ENCODE results near the gene TMEM141.

TMEM141 gene

DNA sequence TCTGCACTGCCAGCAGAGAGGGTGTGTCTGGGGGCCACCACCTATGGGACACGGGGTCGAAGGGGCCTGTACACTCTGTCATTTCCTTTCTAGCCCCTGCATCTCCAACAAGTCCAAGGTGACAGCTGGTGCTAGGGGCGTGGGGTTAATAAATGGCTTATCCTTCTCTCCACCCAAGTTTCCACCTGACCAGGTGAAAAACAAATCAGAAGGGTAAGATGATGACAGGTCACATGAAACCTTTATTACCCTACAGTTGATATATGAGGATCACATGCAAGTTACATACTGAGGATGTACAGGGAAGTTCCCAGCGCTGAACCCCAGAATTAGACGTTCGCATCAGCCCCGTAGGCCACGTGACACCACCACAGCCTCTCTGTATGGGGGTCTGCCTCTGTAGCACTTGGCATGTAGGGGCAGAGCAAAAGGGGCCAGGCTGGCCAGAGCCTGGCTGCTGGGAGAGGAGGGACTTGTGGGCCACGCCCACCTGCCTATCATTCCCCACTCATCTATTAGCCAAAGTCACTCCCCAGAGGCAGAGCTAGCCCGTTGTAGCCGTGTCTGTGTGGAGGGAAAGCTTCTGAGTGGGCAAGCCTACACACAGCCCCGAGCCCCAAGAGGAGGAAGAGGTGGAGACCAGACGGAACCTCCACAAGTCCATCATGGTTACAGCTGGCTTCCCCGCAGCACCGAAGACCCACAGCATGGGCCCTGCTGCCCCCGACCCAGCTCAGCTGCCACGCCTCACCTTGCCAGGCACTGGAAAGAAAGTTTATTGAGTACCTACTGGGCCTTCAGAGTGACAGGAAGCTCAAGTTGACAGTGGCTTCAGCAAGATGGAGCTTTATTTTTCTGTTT is 2.2 kb downstream of the TMEM141 start:
- no peak for TF ChIP-seq ZFX (IDR thresholded peaks at IDR 0.05; ENCODE audit: borderline replicate concordance)
- TF ChIP-seq, protein P1, sequence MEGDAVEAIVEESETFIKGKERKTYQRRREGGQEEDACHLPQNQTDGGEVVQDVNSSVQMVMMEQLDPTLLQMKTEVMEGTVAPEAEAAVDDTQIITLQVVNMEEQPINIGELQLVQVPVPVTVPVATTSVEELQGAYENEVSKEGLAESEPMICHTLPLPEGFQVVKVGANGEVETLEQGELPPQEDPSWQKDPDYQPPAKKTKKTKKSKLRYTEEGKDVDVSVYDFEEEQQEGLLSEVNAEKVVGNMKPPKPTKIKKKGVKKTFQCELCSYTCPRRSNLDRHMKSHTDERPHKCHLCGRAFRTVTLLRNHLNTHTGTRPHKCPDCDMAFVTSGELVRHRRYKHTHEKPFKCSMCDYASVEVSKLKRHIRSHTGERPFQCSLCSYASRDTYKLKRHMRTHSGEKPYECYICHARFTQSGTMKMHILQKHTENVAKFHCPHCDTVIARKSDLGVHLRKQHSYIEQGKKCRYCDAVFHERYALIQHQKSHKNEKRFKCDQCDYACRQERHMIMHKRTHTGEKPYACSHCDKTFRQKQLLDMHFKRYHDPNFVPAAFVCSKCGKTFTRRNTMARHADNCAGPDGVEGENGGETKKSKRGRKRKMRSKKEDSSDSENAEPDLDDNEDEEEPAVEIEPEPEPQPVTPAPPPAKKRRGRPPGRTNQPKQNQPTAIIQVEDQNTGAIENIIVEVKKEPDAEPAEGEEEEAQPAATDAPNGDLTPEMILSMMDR (IDR thresholded peaks at IDR 0.05): no peak
- peak overlapping the region; percentile 100 for H3K27ac ChIP-seq

DNA sequence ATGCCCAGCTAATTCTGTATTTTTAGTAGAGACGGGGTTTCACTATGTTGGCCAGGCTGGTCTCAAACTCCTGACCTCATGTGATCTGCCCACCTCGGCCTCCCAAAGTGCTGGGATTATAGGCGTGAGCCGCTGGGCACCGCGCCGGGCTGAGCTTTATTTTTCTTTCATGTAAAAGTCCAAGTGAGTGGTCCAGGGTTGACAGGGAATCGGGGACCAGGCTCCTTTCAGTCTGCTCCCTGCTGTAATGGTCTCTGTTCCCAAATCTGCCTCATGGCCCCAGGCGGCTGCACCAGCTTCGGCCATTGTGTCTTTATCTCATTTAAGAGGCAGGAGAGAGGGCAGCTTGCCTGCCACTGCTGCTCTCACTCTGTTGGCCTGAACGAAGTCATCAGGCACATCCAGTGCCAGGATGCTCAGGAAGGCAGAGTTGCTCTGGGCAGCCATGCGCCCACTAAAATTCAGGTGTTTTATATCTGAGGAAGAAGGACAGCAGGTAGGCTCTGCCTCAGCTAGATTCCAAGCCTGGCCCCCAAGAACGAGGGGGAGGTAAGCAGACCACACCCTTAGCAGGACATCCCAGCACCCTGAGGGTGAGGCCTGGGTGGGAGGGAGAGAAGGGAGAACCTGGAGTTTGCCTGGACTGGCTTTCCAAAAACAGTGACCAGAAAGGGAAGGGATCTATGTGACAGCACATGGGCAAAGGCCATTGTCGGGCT is 3.3 kb downstream of the TMEM141 start:
- TF ChIP-seq, protein P1 (IDR thresholded peaks at IDR 0.05): no peak
- TF ChIP-seq ZFX (IDR thresholded peaks at IDR 0.05; ENCODE audit: borderline replicate concordance): no peak
- peak overlapping the region; percentile 100 for H3K27ac ChIP-seq

DNA sequence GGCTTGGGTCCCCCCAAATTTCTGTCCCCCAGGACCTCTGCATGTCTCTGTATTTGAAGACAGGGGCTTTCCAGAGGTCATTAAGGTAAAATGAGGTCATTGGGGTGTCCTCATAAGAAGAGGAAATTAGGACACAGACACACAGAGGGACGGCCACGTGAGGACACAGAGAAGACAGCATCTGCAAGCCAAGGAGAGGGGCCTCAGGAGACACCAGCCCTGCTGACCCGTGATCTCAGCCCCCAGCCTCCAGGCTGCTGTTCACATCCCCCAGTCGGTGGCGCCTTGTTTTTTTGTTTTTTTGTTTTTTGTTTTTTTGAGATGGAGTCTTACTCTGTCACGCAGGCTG is 3.8 kb downstream of the TMEM141 start:
- TF ChIP-seq, protein P1 (IDR thresholded peaks at IDR 0.05): no peak
- peak overlapping the region; percentile 100 for H3K27ac ChIP-seq

DNA sequence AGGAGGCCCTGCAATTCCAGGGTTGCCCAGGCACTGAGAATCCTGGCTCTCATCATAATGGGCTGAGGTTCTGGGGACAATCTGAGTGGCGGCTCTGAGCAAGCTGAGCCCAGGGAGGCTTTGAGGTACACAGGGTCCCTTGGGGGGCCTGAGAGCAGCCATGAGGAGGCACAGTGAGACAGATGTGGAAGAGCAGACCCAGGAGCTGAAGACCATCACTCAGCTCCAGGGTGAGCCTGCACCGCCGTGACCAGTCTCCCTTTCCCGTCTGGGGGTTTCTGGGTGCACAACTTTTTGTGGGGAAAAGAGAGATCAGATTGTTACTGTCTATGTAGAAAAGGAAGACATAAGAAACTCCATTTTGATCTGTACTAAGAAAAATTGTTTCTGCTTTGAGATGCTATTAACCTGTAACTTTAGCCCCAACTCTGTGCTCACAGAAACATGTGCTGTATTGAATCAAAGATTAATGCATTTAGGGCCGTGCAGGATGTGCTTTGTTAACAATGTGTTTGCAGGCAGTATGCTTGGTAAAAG is 5.2 kb downstream of the TMEM141 start, which contains the start of gene CCDC183:
TSS of gene CCDC183 (plus strand) at position 101 of the 537 bp plus-strand sequence. CDS start at position 161, 60 bp downstream.
- peak within 1 kb of the TSS; percentile 100 for H3K27ac ChIP-seq
- TF ChIP-seq ZFX (IDR thresholded peaks at IDR 0.05; ENCODE audit: borderline replicate concordance): no peak
- TF ChIP-seq, protein P1 (IDR thresholded peaks at IDR 0.05): no peak

DNA sequence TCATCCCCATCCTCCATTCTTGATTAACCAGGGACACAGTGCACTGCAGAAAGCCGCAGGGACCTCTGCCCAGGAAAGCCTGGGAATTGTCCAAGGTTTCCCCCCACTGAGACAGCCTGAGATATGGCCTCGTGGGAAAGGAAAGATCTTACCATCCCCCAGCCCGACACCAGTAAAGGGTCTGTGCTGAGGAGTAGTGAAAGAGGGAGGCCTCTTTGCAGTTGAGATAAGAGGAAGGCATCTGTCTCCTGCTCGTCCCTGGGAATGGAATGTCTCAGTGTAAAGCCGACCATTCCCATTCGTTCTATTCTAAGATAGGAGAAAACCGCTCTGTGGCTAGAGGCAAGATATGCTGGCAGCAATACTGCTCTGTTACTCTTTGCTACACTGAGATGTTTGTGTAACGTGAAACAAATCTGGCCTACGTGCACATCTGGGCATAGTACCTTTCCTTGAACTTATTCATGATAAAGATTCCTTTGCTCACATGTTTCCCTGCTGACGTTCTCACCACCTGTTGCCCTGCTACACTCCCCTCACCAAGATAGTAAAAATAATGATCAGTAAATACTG is 5.7 kb downstream of the TMEM141 start:
- H3K27ac ChIP-seq: peak overlapping the region; percentile 100

DNA sequence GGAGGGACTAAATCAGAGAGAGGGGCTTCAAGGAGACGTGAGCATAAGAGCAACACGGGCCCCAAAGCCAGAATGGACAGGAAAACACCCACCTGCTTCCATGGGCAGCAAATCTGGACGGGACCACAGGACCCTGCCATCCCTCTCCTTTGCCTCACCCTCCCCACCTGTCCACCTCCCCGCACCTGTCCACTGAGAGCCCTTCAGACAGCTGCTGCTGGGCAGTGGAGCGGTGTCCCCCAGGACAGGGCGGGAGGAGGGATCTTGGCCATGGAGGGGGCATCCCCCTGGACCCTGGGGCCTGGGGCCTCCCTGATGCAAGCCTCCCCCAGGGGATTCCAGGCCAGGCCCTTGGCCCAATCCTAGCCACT is 7.5 kb downstream of the TMEM141 start:
- TF ChIP-seq ZFX (IDR thresholded peaks at IDR 0.05; ENCODE audit: borderline replicate concordance): no peak
- TF ChIP-seq, protein P1 (IDR thresholded peaks at IDR 0.05): no peak
- peak overlapping the region; percentile 100 for H3K27ac ChIP-seq

DNA sequence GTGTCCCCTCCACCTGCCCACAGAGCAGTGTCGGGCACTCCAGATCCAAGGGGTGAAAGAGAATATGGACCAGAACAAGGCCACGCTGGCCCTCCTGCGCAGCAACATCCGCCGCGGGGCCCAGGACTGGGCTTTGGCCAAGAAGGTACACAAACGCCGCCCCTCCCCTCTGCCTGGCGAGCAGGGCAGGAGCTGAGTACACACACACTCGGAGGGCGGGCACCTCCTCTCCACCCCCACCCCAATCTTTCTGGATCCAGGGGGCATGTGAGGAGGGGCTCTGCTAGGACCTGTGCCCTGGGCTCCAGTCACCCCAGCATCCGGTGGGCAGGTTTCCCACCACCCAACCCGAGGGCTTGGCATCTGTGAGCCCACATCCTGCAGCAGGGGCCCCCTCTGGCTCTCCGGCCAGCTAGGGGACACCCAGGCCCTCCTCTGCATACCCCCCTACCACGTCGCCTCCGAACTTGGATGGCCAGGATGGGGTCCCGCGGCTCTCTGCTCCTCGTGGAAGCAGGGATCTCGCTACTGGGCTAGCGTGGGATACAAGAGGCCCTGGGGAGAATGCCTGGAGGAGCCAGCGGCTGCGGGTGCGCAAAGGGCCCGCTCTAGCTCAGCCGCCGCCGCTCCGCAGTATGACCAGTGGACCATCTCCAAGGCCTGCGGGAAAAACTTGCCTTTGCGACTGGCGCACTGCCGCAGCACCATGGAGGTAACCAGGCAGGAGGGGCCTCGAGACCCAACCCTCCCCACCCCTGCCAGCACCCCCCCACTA is 8.1 kb downstream of the TMEM141 start:
- peak overlapping the region; percentile 100 for H3K27ac ChIP-seq

More for the DNA sequence above, 8.1 kb downstream of the TMEM141 start:
- no peak for TF ChIP-seq ZFX (IDR thresholded peaks at IDR 0.05; ENCODE audit: borderline replicate concordance)
- TF ChIP-seq, protein P1 (IDR thresholded peaks at IDR 0.05): no peak
